ENCODE data around the gene CHST8.
A peak's percentile ranks its signal among the peaks of the same experiment; 100 is the strongest.

CHST8 gene

DNA sequence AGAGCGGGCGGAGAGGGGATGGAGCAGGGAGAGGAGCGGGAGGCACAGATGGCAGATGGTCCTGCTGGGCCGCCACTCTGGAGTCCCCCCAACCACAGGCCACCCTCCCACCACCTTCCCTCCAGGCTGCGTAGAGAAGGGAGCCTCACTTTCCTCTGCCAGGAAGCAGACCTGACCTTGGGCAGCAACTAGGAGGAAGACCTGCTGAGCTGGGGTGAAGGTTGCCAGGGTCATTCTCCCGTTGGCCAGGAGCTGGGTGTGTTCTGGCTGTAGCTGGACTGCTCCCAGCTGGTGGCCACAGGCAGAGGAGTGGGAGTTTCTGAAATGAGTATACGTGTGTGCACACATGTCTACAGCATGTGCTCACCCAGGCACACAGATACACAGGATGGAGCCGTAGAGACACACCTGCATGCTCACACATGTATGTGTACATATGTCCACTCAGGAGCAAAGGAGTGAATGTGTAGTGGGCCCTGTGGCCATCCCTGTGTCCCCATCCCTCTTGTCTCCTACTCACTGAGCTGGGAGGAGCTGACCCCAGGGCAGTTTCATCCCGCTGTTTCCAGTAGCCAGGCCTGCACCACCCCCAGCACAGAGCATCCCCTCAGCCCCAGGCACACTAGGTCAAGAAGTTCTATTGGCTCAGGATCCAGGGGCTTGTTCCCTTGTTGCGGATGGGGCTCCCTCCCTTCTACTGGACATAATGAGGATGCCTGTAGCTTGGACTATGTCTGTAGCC, 53.0 kb downstream of the CHST8 start:
- DNase-seq: no peak

DNA sequence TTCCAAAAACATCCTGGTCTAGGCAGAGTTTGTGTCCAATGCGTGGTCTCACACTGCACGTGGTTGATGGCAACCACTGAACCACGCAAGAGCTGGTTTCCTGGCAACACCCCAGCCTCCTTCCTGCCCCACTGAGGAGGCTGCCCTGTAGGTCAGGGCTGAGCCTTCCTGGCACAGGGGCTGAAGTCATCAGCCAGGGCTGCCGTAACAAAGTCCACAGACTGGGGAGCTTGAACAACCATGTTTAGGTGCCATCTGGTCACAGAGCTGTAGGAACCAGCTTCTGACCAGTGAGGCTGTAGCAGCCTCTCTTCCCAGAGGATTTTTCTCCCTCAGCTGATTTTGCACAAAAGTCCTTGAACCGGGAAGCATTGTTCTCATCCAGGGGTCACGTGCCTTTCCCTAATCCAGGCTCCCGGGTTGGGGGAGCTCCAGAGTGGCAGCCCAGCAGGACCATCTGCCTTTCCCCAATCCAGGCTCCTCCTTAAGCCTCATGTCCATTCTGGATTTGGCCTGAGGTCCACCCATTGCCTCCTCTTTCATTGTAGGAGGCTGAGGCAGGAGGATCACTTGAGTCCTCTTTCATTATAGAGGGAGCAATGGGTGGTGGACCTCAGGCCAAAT, 53.9 kb downstream of the CHST8 start:
- DNase-seq: no peak

DNA sequence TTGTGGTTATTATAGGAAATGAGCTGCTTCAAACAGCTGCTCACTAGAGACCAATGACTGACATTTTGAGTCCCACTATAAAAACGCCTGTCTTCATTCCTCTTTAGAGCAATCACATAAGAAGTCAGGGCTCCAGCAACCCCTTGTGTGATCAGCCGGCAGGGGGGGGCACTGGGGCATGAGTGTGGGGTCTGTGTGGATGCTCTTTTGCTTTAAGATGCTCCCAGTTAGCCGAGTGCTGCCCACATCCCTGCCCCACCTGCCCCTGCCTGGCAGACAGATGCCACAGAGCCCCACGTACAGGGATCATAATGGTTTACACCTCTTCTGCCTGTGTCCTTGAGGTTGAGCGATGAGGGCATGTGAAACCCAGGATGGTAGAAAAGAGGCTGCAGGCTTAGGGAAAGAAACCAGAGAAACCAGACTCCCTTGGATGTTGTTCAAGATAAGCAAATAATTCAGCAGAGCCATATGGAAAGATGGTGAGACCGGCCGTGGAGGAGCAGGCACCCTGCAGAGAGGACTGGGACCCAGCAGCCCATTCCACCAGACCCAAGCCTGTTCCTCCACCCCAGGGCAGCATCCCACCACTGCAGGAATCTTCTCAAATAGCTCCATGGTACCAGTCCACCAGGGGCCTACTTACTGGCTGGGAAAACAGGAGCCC, 55.4 kb downstream of the CHST8 start:
- peak; percentile 47 for DNase-seq

DNA sequence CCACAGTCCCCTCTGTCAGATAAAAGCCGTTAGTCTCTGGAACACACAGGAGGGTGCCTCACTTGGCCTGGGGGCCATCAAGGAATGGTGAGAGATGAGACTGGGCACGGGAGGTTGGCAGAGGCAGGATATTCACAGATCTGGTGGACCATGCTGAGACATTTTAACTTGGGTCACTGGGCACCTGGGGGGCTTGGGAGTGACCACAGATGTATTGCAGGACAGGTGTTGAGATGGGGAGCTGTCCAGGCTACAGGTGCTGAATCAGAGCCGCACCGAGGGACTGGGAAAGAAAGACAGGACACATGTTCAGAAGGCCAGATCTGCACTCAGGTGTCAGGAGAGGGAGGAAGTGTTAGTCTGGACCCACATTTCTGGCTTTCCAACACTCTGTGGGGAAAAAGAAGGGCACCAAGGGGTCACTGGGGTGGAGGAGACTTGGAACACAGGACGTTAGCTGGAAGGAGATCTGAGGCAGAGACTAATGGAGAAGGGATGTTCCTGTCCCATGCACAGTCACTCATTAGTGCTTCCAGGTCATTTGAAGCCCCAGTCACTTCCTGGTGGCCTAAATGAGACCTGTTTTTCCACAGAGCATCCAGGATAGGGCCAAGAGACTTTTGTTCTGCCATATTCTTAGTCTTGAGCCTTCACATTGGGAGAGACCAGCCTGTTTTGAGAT, 56.1 kb downstream of the CHST8 start:
- DNase-seq: no peak

DNA sequence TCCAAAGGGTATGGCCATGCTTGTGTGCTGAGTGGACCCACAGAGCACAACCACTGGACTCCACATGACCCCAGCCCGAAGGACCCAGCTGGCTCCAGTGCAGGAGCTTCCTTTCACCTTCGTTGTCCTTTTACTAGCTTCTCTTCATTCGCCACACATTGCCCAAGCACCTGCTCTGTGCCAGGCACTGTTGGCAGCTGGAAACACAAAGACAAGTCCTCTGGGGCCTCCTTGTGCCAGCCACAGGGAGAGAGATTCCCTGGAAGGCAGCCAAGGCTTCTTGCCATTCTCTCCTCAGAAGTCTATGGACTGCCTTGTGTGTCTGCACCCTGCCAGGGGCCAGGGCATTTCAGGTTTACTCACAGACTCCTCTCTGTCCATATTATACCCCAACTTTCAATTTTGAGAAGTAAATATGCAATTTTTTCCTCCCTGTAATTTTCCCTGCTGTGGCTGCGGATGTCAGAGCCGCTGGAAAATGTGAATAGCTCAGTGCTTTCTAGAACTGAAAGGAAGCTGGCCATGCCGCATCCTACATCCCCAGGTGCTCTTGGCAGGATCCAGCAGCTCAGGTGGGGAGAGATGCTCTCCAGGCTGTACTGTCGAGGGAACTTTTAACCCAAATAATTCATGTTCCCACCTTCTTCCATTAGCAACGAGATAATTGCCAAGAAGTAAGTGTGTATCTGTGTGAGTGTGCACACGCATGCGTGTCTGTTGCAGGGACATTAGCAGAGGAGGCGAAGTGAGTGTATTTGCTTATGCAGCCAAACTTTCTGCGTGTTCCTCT, 57.2 kb downstream of the CHST8 start:
- DNase-seq: peak; percentile 85

DNA sequence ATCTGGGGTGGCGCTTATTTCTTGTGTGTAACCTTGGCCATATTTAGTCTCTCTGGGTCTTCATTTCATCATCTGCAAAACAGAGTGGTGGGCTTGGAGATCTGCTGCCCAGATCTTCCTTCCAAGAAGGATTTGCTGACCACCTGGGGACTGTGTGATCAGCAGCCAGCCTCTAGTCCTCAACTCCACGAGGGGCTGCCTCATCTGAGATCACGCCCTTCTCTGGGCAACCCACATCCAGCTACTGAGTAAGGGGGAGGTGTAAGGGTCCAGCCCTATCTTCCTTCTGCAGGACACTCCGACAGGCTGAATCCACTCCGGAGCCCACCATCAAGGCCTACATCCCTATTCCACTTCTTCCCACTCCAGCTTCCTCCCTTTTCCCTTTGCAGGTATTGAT, 57.9 kb downstream of the CHST8 start:
- no peak for DNase-seq

DNA sequence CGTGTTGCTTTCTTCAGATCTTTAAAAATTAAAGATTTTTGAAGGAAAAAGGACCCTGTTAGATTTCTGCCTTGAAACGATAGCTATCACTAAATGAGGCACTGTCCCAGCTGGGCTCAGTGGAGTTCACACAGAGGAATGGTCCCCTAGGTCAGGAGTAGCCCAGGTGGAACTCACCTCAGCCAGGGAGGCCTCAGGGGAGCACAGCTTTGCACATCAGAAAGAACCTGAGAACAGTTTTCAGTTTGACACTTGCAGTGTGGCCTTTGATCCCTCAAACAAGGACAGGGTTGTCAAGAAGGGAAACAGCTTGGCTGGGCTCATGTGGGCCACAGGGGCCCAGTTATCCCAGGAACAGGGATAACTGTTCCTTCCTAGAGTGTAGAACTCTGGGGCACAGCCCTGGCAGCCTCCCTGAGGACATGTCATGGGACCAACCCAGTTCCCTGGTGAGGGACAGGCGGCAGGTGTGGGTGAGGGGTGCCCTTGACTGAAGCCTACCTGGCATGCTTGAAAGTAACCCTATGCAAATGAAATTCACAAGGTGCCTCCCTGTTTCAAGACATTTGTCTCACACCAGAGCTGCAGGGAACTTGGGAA, 59.4 kb downstream of the CHST8 start:
- no peak for DNase-seq

DNA sequence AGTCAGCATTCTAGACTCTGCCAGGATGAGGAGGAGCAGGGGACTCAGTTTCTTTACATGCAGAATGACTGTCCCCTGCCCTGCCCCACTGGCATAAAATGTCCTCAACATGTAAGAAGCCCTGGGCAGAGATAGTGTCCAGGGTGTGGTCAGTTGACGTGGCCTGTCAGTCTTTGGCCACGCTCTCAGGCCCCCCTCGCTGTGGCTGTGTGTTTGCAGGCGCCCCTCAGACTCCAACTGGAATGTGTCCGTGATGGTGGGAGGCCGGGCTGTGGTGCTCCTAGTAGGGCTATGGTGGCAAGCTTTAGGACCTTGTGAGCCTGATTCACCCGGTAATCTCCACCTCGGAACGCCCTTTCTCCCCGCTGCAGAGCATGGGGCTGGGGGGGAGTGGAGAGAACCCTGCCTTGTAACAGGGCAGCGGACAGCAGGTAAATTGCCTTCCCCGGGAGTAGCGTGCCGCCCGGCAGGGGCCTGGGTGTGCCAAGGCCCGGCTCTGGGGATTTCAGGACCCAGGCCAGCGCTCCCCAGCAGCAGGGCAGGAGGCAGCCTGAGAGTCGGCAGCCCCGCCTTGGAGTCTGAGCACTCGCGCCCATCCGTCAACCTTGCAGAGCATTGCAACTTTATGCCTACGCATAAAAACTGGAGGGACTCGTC, 62.3 kb downstream of the CHST8 start:
- peak; percentile 63 for DNase-seq

DNA sequence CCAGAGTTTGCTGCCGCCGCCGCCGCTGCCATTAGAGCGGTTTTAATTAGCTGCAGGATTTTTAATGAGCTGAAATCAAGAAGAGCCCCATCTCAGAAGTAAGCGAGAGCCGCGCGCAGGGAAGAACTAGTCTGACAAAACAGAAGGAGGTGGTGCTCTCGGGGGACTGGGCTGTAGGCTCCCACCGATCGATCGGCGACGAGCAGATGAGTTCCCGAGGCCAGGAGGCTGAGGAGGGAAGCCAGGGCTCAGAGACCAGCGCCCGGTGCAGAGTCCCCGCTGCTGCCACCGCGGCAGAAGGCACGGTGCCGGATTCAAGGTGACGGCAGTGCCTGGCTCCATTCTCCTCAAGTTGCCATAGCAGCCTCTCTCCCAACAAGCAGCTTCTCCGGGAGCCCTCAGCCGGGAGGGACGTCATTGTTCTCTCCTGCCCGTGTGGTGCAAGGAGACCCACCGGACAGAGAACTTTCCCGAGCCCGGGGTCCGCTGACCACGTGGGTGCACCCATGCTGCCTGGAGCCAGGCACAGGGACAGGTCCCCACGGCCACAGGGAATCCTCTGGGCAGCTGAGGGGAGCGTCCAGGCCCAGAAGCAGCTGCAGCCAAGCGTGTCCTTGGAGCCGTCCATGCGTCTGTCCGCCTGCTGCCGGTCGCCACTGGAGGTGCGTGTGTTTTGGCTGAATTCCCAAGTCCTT, 62.9 kb downstream of the CHST8 start:
- peak; percentile 63 for DNase-seq

DNA sequence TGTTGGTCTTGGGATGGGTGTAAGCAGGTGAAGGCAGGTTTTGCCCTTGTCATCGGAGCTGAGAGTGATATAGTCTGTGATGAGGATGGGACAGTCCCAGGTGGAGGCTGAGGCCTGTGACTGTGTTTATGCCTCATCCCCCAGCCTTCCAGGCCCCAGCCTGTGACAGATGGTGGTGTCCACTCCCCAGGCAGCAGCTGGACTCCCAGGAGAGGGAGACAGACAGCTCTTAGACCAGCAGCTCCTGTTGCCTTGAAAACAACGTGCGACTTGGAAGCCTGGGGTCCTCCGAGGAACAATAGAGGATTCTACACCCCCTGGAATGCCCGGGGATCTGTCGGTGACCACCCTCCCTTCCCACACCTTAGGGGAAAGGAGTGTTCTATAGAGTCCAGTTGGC, 63.8 kb downstream of the CHST8 start:
- DNase-seq: peak; percentile 23

DNA sequence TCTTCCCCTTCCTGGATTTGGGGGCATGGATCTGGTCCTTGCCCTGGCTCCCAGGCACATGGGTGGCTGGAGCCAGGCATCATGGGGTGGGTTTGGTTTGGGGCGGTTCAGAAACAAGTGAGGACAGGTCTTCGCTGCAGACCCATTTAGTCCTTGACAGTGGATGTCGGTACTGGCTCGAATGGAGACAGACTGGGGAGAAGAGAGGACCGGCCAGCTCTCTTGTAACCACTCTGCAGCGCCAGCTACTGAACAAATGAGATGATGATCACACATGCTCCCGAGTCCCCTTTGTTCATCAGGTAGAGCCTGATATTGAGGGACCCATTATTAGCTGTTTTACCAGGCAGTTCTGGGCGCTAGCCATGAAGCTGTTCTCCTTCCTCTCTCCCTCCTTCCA, 64.5 kb downstream of the CHST8 start:
- DNase-seq: no peak

DNA sequence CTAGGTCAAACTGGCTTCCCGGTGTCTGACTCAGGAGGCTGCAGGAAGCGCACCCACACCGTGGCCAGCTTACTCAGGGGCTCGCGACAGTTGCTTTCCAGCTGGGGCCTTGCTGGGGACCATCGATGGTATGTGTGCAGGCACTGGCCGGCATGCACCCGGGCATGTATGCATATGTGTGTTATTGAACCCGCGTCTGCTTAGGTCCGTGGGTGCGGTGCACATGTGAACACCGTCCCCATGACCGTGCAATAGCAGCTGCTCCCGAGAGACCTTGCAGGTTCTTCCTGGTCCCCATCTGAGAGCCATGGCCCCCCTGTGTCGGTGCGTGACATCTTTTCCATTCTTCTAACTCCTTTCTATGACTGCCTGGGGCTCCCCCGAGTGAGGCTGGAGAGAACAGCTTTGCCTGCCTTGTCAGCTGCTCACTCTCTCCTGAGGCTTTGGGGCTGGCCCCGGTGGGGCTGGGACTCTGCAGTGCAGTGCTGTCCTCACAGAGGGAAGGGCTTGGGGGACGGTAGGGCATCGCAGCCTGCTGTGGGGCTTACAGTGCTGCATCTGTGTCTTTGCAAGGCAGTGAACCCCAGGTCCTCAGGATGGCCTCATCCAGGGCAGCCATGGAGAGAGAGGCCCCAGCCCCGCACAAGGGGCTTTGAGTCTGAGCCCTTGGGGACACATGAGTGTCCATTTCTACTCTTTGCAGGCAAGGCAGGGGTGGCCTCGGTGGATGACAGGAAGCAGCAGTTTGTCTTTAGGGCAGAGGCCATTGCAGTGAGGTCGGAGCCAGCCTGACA, 65.1 kb downstream of the CHST8 start:
- no peak for DNase-seq

DNA sequence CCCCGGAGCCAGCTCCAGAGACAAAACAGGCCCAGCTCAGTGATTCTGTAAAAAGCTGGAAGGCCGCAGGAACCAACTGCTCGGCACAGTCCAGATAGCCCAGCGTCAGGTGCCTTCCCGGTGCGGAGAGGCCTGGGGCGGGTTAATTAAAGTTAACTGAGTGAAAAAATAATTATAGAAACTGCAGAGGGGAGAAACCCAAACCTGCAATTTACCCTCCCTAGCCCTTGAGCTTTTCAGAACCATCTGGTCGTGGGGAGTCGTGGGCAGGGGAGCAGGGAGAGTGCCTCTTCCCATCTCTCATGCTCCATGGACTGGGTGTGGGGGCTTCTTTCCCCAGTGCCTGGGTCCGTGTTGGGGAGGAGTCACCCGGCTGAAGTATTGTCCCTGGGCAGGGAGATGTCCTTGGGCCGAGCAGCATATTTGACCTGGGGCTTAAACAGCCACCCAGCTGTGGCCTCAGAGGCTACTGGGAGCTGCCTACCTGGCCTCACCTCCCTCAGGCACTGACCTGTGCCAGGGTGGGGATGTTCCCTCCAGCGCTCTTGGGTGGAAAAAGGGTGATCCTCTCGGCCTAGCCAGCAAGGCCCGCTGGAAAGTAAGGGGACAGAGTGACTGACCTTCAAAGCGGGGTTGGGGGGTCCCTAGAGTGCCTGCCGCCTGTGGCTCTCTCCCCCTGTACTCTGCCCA, 65.9 kb downstream of the CHST8 start:
- DNase-seq: no peak

DNA sequence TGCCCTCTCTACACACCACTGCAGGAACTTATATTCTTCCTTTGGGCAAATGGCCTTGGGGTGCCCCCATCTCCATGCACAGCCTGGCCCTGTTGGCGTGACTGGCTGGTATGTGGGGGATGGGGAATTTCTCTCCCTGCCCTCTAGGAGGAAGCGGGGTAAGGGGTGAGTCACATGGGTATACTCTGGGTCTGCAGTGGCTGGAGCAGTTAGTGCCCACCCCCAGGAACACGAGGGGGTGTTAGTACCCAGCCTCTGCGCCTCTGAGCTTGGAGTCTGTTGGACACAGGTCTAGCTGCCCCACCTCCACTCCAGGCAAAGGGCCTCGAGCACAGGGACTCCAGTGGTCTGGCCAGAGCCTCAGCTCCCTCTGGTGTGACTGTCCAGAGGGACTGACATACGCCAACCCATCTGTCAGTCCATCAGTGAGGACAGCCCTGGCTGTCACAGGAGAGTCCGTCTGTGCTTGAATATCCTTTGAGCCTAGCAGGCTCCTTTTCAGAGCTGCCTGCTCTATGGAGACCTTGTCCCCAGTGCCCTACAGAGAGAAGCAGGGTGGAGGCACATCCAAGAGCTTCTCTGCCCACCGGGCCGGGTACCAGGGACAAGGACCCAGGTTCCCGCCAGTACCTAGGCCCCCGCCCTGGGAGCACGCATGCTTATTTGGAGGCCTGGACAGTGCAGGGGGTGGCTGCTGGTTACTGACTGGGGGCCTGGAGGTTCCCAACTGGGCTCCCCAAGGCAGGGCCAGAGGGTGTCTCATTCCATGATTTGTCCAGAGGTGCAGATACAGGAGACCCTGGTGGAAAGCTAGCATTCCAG, 66.6 kb downstream of the CHST8 start:
- DNase-seq: no peak

DNA sequence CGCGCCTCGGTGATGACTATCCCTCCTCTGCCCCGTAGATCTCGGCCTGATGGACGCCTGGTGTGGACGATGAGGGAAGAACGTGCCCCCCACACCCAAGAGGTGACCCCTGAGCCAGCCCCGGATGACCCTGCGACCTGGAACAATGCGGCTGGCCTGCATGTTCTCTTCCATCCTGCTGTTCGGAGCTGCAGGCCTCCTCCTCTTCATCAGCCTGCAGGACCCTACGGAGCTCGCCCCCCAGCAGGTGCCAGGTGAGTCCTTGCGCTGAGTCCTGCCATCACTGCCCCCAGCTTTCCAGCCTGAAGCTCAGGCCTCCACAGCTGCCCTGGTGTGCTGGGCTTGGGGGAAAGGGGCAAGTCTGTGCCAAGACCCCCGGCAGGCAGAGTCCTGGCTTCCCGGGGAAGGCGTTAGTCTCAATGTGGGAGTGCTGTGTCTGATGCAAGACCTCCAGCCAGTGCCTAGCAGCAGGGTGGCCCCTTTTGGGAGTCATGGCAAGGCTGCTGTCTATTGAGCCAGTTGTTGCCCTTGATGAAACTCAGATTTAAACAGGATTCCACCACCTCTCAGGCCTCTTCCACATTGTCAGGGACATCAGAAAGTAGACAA, 67.5 kb downstream of the CHST8 start:
- DNase-seq: no peak

DNA sequence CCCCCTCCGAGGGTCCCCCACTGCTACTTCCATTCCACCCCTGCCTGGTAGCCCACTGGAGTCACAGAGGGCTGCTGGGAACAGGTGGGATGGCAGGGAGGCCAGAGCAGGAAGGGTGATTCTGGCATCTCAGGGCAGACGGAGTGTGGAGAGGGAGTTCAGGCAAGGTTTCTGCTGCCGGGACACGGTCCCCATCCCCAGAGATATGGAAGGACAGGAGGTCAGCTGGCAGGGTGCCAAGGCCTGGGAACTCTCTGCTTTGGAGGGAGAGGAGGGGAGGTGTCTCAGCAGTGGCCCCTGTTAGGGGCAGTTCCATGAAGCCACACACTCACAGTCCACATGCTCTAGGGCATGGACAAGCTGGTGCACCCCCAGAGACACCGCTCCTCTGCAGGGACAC, 68.1 kb downstream of the CHST8 start:
- no peak for DNase-seq

DNA sequence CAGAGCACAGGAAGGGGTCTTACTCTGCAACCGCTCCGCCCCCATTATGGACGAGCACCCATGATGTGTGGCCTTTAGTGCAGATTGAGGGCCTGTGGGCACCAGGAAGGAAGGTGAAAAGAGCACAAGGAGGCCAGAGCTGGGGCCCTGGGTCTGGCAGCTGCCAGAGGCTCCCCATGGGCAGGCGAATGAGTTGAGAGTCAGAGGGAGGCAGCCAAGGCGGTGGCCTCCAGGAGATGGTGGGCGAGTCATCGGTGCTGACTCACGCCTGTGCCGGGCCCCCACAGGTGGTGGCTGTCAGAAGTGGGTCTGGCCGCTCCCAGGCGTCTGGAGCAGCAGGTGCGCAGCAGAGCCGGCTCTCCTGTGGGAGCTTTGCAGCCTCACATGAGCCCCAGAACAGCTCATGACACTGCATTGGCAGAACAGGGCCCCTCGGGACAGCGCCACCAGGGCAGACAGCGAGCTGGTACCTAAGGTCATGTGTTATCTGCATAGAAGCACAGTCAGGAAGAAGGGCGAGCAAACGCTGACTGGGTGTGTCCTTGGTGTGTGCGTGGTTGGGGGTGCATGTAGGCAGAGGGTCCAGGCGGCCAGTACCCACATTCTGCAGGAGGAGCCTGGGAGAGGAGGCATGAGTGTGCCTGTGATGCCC, 68.8 kb downstream of the CHST8 start:
- DNase-seq: peak; percentile 83

DNA sequence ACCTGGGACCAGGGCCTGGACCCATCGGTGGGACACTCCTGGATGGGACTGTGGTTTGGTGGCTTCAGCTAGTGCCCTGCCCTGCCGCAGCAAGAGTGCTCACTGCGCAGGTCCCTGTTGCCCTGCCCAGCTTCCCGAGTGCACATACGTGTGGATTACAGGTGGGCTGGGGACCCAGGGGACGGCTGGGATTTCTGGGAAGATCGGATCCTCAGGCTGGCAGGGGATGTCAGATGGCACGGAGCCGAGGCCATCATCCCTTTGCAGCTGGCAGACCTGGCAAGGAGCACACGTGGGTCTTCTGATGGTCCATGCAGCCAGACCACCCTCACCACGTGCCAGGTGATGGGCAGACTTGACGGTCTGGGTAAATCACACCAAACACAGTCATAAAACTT, 69.3 kb downstream of the CHST8 start:
- DNase-seq: peak; percentile 51
